Fibroblast of mammary gland (primary cell): ENCODE measurements around the gene TULP4.

ENCODE experiments used
- DNase-seq: peaks from one replicate; pipeline ENCODE4 v3.0.0-alpha.2; 2010; ENCODE audit warnings: low read depth
- H3K4me3 ChIP-seq: 2 replicates; pipeline ENCODE4 v1.5.1; 2011; ENCODE audit warnings: low read depth, mild to moderate bottlenecking, low read length, moderate library complexity; ENCODE audit not compliant: control insufficient read depth
- TF ChIP-seq, protein P1 (sequence below): conservative IDR thresholded peaks from 2 replicates; pipeline ENCODE4 v1.5.1; 2011; ENCODE audit warnings: low read depth, low read length, inconsistent platforms; ENCODE audit not compliant: control insufficient read depth, insufficient read depth

The TULP4 gene

DNA sequence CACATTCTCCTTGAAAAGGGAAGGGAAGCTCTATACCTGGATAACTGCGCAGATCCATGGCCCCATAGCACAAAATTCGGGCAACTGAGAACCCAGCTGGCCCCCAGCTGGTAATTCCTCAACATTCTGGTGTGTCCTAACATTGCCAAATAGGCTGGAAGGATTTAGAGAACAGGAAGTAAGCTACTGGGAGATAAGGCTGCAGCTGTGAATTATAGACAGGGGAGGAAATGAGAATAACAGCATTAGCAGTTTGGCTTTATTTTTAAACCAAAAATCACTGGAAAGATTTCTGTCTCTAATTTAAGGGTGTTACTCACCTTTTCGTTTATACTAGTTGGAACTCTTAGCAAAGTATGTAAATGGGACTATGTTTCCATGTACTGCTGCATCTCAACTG, 97.2 kb downstream of the TULP4 start:
- peak; percentile 57 for DNase-seq
- no peak overlapping the region for H3K4me3 ChIP-seq
- TF ChIP-seq, protein P1, sequence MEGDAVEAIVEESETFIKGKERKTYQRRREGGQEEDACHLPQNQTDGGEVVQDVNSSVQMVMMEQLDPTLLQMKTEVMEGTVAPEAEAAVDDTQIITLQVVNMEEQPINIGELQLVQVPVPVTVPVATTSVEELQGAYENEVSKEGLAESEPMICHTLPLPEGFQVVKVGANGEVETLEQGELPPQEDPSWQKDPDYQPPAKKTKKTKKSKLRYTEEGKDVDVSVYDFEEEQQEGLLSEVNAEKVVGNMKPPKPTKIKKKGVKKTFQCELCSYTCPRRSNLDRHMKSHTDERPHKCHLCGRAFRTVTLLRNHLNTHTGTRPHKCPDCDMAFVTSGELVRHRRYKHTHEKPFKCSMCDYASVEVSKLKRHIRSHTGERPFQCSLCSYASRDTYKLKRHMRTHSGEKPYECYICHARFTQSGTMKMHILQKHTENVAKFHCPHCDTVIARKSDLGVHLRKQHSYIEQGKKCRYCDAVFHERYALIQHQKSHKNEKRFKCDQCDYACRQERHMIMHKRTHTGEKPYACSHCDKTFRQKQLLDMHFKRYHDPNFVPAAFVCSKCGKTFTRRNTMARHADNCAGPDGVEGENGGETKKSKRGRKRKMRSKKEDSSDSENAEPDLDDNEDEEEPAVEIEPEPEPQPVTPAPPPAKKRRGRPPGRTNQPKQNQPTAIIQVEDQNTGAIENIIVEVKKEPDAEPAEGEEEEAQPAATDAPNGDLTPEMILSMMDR, result no peak

DNA sequence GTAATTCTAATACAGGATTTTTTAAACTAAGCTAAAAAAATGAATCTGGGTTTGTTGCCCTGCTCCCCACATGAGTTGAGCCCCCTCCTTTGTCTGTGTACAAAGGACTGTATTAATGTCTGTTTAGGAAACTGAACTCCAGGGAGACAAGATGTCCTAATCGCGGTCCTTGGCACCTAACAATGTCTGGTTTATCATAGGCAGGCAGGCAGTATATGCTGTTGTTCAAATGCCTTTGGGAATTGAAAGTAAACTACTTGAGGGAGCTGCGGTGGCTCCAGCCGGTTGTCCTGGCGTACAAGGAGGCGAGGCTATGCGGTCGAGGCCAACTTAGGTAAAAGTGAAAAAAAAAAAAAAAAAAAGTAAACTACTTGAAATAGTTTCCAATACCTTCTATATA, 98.5 kb downstream of the TULP4 start:
- no peak overlapping the region for H3K4me3 ChIP-seq
- TF ChIP-seq, protein P1, result no peak
- no peak for DNase-seq

DNA sequence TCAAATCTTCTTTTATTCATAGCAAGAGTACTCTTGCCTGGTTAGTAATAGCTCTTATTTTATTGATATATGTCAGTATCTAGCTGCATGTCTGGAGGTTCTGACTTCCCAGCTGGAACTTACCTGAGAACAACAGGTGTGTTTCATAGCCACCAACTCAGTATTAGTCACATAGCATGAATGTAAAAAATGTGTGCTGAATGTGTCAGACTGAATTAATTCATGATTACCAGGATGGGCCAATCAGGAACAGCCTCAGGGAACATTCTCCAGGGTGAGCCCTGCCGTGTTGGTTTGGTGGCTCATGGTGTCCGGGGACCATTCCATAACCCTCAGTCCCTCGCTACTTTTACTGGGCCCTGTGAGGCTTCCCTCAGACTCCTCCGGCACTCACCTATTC, 99.7 kb downstream of the TULP4 start:
- TF ChIP-seq, protein P1, result no peak
- no peak for DNase-seq
- H3K4me3 ChIP-seq, result no peak overlapping the region

DNA sequence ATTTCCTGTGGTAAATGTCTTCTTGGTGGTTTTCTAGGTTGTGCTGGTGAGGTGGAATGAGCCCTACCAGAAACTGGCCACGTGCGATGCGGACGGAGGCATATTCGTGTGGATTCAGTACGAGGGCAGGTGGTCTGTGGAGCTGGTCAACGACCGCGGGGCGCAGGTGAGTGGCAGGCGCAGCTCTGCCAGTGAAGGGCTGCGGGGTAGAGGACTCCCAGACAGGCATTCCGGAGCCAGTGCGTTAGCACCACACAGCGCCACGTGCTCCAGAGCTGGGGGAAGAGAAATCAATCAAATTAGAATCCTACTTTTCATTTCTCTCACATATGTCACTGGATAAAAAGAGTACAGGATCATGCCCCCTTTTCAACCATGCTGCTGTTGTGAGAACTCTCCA, 100.8 kb downstream of the TULP4 start:
- H3K4me3 ChIP-seq, result no peak overlapping the region
- TF ChIP-seq, protein P1, result no peak
- no peak for DNase-seq

DNA sequence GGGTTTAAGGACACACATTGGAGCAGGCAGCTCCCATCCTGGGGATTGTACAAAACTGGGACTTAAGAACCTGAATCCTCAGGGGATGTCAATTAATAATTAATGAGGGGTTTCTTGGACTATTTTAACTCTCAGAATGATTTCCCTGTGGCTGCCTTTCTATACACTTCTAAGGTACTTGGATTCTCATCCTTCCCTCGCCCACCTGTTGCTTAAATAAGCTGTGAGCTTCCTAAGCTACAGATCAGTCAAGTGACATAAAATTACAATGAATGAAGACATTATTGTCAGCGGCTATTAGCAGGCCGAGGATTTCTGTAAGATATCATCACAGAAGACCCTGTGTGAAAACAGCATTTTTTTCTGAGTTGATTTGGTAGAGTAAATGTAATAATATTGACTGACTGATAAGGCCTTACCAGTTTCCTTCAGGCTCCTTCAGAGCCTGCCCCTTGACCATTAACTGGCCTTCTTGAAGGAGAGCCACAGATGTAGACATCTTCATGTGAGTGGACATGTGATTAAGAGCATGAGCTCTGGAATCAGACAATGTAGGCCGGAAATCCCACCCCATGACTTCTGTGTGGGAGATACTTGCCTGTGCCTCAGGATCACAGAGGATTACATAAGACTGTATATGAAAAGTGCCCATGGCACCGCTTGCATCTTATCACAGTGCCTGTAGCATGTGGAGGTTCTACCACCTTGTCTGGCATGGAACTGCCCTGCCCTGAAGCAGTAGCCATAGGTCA, 101.7 kb downstream of the TULP4 start:
- no peak for DNase-seq
- no peak overlapping the region for H3K4me3 ChIP-seq
- TF ChIP-seq, protein P1, result no peak

DNA sequence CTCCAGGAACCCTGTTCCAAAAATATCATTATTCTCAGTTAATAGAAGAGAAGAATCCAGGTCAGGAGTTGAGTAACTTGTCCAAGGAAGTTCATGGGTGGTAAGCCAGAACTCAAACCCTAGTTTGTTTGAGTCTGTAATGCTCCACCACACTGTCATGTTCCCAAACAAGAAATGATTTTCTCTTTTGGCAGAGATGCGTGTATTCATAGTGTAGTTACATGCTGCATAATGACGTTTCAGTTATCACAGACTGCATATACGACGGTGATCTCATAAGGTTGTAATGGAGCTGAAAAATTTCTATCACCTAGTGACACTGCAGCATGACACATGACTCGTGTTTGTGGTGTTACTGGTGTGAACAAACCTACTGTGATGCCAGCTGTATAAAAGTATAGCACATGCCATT, 102.6 kb downstream of the TULP4 start:
- H3K4me3 ChIP-seq, result no peak overlapping the region
- DNase-seq, result peak; percentile 63
- TF ChIP-seq, protein P1, result no peak

DNA sequence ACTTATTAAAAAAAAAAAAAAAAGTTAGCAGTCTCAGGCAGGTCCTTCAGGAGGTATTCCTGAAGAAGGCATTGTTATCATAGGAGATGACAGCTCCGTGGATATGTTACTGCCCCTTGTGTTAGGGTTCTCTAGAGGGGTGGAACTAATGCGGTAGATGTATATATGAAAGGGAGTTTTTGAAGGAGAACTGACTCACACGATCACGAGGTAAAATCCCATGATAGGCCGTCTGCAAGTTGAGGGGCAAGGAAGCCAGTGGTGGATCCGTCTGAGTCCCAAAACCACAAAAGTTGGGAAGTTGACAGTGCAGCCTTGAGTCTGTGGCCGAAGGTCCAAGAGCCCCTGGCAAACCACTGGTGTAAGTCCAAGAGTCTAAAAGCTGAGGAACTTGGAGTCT, 103.4 kb downstream of the TULP4 start:
- no peak overlapping the region for H3K4me3 ChIP-seq
- no peak for DNase-seq
- TF ChIP-seq, protein P1, result no peak
